Measurements from ENCODE around the gene CDKAL1.

CDKAL1 gene

DNA sequence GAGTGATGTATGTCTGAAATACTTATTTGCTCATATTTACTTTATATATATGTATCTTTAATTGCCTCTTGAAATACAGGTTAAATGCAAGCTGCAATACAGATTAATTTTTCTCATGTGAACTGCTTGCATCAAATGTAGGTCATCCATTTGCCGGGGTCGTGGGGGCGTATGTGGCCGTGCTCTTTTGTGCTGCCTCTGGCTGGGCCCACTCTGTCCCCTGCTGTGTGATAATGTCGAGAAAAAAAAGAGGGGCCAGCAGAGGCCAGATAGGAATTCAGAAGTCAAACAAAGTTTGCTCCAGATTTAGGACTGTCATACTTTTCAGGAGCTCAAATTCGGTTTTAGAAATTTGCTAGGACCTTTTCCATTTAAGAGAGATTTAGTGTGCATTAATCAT, 599.6 kb downstream of the CDKAL1 start:
- Histone ChIP-seq H3K79me2 (ENCODE audit: insufficient read depth, low read length) (no peaks in the 10 kb centered on the region), H3K4me2 (ENCODE audit: insufficient read depth, low read length) (no peak overlapping the region), H3K36me3 (ENCODE audit: insufficient read depth, low read length) (no peaks in the 10 kb centered on the region), H3K9me3 (ENCODE audit: insufficient read depth, low read length, severe bottlenecking) (no peaks in the 10 kb centered on the region), H3K9ac (ENCODE audit: low read depth, low read length) (no peak overlapping the region), H3K4me1 (ENCODE audit: insufficient read depth, low read length) (no peaks in the 10 kb centered on the region), H3K4me3 (ENCODE audit: low read depth in 1 of 2, low read length in 2 of 2) (no peak overlapping the region), H2AFZ (ENCODE audit: low read depth, low read length) (no peak overlapping the region), H4K20me1 (ENCODE audit: insufficient read depth, low read length) (no peaks in the 10 kb centered on the region), H3K27ac (ENCODE audit: low read length) (no peak overlapping the region), H3K27me3 (ENCODE audit: insufficient read depth, low read length, poor library complexity) (no peaks in the 10 kb centered on the region)
- ATAC-seq (ENCODE audit: insufficient read depth, low read depth) (no peak), DNase-seq (no peak)
- TF ChIP-seq EZH2 (IDR thresholded peaks at IDR 0.05; ENCODE audit: borderline replicate concordance, low read depth, low read length, severe bottlenecking): no peak
- TF ChIP-seq, protein P1, sequence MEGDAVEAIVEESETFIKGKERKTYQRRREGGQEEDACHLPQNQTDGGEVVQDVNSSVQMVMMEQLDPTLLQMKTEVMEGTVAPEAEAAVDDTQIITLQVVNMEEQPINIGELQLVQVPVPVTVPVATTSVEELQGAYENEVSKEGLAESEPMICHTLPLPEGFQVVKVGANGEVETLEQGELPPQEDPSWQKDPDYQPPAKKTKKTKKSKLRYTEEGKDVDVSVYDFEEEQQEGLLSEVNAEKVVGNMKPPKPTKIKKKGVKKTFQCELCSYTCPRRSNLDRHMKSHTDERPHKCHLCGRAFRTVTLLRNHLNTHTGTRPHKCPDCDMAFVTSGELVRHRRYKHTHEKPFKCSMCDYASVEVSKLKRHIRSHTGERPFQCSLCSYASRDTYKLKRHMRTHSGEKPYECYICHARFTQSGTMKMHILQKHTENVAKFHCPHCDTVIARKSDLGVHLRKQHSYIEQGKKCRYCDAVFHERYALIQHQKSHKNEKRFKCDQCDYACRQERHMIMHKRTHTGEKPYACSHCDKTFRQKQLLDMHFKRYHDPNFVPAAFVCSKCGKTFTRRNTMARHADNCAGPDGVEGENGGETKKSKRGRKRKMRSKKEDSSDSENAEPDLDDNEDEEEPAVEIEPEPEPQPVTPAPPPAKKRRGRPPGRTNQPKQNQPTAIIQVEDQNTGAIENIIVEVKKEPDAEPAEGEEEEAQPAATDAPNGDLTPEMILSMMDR (IDR thresholded peaks at IDR 0.05; ENCODE audit: borderline replicate concordance, extremely low read depth, low read length, poor library complexity, severe bottlenecking): no peak

DNA sequence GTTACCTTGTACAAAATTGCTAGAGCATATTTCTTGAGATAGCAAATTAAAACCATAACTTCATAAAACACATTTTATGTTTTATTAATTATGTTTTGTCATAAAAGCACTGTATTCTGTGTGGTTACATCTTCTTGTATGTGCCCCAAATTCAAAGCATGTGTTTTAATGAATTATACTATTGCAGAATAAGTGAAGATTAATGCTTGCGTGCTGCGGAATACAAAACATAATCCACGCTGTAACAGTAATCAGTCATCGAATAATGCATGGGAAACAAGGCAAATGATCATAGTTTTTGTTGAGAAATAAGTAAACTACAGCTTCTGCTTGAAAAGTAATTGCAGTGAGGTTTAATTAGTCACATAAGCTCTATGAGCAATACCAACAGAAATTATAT, 600.1 kb downstream of the CDKAL1 start:
- ATAC-seq (ENCODE audit: insufficient read depth, low read depth): no peak
- H3K4me3 ChIP-seq (ENCODE audit: low read depth in 1 of 2, low read length in 2 of 2): no peak overlapping the region
- H3K4me2 ChIP-seq (ENCODE audit: insufficient read depth, low read length): no peak overlapping the region
- H3K79me2 ChIP-seq (ENCODE audit: insufficient read depth, low read length): no peaks in the 10 kb centered on the region
- no peaks in the 10 kb centered on the region for H4K20me1 ChIP-seq (ENCODE audit: insufficient read depth, low read length)
- no peak for DNase-seq
- no peaks in the 10 kb centered on the region for H3K27me3 ChIP-seq (ENCODE audit: insufficient read depth, low read length, poor library complexity)
- no peak for TF ChIP-seq EZH2 (IDR thresholded peaks at IDR 0.05; ENCODE audit: borderline replicate concordance, low read depth, low read length, severe bottlenecking)
- TF ChIP-seq, protein P1 (IDR thresholded peaks at IDR 0.05; ENCODE audit: borderline replicate concordance, extremely low read depth, low read length, poor library complexity, severe bottlenecking): no peak
- no peak overlapping the region for H2AFZ ChIP-seq (ENCODE audit: low read depth, low read length)
- no peaks in the 10 kb centered on the region for H3K4me1 ChIP-seq (ENCODE audit: insufficient read depth, low read length)
- no peak overlapping the region for H3K9ac ChIP-seq (ENCODE audit: low read depth, low read length)
- no peaks in the 10 kb centered on the region for H3K9me3 ChIP-seq (ENCODE audit: insufficient read depth, low read length, severe bottlenecking)
- H3K36me3 ChIP-seq (ENCODE audit: insufficient read depth, low read length): no peaks in the 10 kb centered on the region
- no peak overlapping the region for H3K27ac ChIP-seq (ENCODE audit: low read length)

DNA sequence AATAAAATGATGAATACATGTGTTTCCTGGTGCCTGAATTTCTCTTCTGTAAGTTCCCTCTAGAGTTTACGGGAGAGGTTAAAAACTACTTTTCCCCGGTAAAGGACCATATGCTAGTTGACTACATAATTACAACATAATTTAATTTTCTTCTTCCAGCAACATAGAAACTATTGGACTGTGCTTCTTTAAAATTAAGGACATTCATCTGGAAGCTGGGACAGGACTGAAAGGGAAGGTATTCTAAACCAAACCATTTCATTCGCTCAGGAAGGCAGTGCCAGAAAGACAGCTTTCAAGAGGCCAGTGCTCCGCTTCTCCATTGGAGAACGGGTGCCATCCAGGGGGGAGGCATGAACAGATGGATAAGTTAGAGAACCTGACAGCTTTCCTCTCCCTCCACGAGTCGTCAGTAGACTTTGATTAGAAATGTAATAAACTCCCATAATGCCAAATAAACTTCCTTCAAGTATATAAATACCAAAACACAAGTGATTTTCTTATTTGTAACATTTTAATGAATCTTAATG, 601.3 kb downstream of the CDKAL1 start:
- H3K27ac ChIP-seq (ENCODE audit: low read length): no peak overlapping the region
- no peak overlapping the region for H2AFZ ChIP-seq (ENCODE audit: low read depth, low read length)
- no peak overlapping the region for H3K9ac ChIP-seq (ENCODE audit: low read depth, low read length)
- H3K4me1 ChIP-seq (ENCODE audit: insufficient read depth, low read length): no peaks in the 10 kb centered on the region
- no peaks in the 10 kb centered on the region for H3K79me2 ChIP-seq (ENCODE audit: insufficient read depth, low read length)
- H3K27me3 ChIP-seq (ENCODE audit: insufficient read depth, low read length, poor library complexity): no peaks in the 10 kb centered on the region
- no peaks in the 10 kb centered on the region for H3K9me3 ChIP-seq (ENCODE audit: insufficient read depth, low read length, severe bottlenecking)
- ATAC-seq (ENCODE audit: insufficient read depth, low read depth): no peak
- TF ChIP-seq, protein P1 (IDR thresholded peaks at IDR 0.05; ENCODE audit: borderline replicate concordance, extremely low read depth, low read length, poor library complexity, severe bottlenecking): no peak
- no peak for TF ChIP-seq EZH2 (IDR thresholded peaks at IDR 0.05; ENCODE audit: borderline replicate concordance, low read depth, low read length, severe bottlenecking)
- DNase-seq: no peak
- no peak overlapping the region for H3K4me2 ChIP-seq (ENCODE audit: insufficient read depth, low read length)
- H4K20me1 ChIP-seq (ENCODE audit: insufficient read depth, low read length): no peaks in the 10 kb centered on the region
- H3K36me3 ChIP-seq (ENCODE audit: insufficient read depth, low read length): no peaks in the 10 kb centered on the region
- no peak overlapping the region for H3K4me3 ChIP-seq (ENCODE audit: low read depth in 1 of 2, low read length in 2 of 2)

All from DND-41 (cell line).